GM19395 (cell line): ENCODE measurements around the gene TP63.
A peak's percentile ranks its signal among the peaks of the same experiment; 100 is the strongest.
"Not testable (repeated sequence)": the region's sequence is repeated elsewhere in the genome, so short reads cannot be mapped to it uniquely, and the experiment has no call there.

ENCODE experiments used
- ATAC-seq: cut with Tn5 transposase; IDR thresholded peaks from one replicate; pipeline ENCODE4 v1.9.1; 2021; ENCODE audit warnings: mild to moderate bottlenecking, moderate library complexity; ENCODE audit not compliant: unreplicated experiment

Gene TP63

GRCh38 chr3:189631373-189631408 is at the start of gene TP63:
Gene TP63, plus strand, starts transcription at chr3:189631389. Its CDS starts 127 bp downstream, at chr3:189631516.
- no peak for ATAC-seq

- no peak for ATAC-seq
Measured at GRCh38 chr3:189582179-189582578, 49.0 kb upstream of the TP63 start.

GRCh38 chr3:189584645-189585044 is 46.5 kb upstream of the TP63 start:
- ATAC-seq = no peak

GRCh38 chr3:189586941-189587663 is 44.1 kb upstream of the TP63 start:
- ATAC-seq = peak; percentile 94

- ATAC-seq = no peak
Measured at GRCh38 chr3:189587664-189588040, 43.5 kb upstream of the TP63 start.

- ATAC-seq = no peak
Measured at GRCh38 chr3:189588070-189588469, 43.1 kb upstream of the TP63 start.

- ATAC-seq = no peak
Measured at GRCh38 chr3:189588475-189589178, 42.6 kb upstream of the TP63 start.

GRCh38 chr3:189589179-189589569 is 42.0 kb upstream of the TP63 start:
- no peak for ATAC-seq

GRCh38 chr3:189590223-189590622 is 41.0 kb upstream of the TP63 start:
- ATAC-seq = no peak

GRCh38 chr3:189593581-189593980 is 37.6 kb upstream of the TP63 start:
- no peak for ATAC-seq

GRCh38 chr3:189596078-189596979 is 34.9 kb upstream of the TP63 start:
- ATAC-seq = not testable (repeated sequence)

GRCh38 chr3:189597918-189598317 is 33.3 kb upstream of the TP63 start:
- no peak for ATAC-seq

- no peak for ATAC-seq
Measured at GRCh38 chr3:189598530-189599225, 32.5 kb upstream of the TP63 start.

GRCh38 chr3:189602471-189602870 is 28.7 kb upstream of the TP63 start:
- ATAC-seq = no peak

- no peak for ATAC-seq
Measured at GRCh38 chr3:189605717-189606116, 25.5 kb upstream of the TP63 start.

GRCh38 chr3:189606774-189607173 is 24.4 kb upstream of the TP63 start:
- ATAC-seq = no peak

GRCh38 chr3:189612641-189613040 is 18.5 kb upstream of the TP63 start:
- not testable (repeated sequence) for ATAC-seq

GRCh38 chr3:189613122-189613521 is 18.1 kb upstream of the TP63 start:
- ATAC-seq = no peak

- ATAC-seq = no peak
Measured at GRCh38 chr3:189621948-189622603, 9.1 kb upstream of the TP63 start.

- no peak for ATAC-seq
Measured at GRCh38 chr3:189622629-189623028, 8.6 kb upstream of the TP63 start.

GRCh38 chr3:189624130-189624529 is 7.1 kb upstream of the TP63 start:
- ATAC-seq = no peak
